SK-N-SH treated with all-trans-retinoic acid at 6 μM for 48 hours (cell line): ENCODE data around the gene CGRRF1.

Source experiments
- BACH2 ChIP-seq: fragments of 250-450 bp; sonication (Bioruptor Pico); IDR thresholded peaks from 2 replicates; pipeline ENCODE4 v1.9.0; 2021; ENCODE audit warnings: mild to moderate bottlenecking, borderline replicate concordance
- CSRNP3 ChIP-seq: fragments of 250-450 bp; sonication (Bioruptor Pico); IDR thresholded peaks from 2 replicates; pipeline ENCODE4 v1.5.1; 2021; ENCODE audit warnings: mild to moderate bottlenecking, moderate library complexity
- GLIS3 ChIP-seq: fragments of 250-450 bp; sonication (Bioruptor Pico); IDR thresholded peaks from 2 replicates; pipeline ENCODE4 v1.5.0; 2020; ENCODE audit warnings: mild to moderate bottlenecking, moderate library complexity
- PATZ1 ChIP-seq: fragments of 250-450 bp; sonication (Bioruptor Pico); IDR thresholded peaks from 2 replicates; pipeline ENCODE4 v1.8.0; 2020; ENCODE audit warnings: mild to moderate bottlenecking, moderate library complexity, borderline replicate concordance
- PPARA ChIP-seq: fragments of 250-450 bp; sonication (Bioruptor Pico); IDR thresholded peaks from 2 replicates; pipeline ENCODE4 v1.5.0; 2020; ENCODE audit warnings: mild to moderate bottlenecking, borderline replicate concordance
- RARB ChIP-seq: fragments of 250-450 bp; sonication (Bioruptor Pico); IDR thresholded peaks from 2 replicates; pipeline ENCODE4 v1.8.0; 2021; ENCODE audit warnings: mild to moderate bottlenecking, moderate library complexity
- SNAI2 ChIP-seq: fragments of 250-450 bp; sonication (Bioruptor Pico); IDR thresholded peaks from 2 replicates; pipeline ENCODE4 v1.5.0; 2020; ENCODE audit warnings: mild to moderate bottlenecking, moderate library complexity
- ZC3H10 ChIP-seq: fragments of 250-450 bp; sonication (Bioruptor Pico); IDR thresholded peaks from 2 replicates; pipeline ENCODE4 v1.5.1; 2021; ENCODE audit warnings: mild to moderate bottlenecking, moderate library complexity
- ZNF70 ChIP-seq: fragments of 450-650 bp; formaldehyde crosslinking; IDR thresholded peaks from 2 replicates; pipeline ENCODE4 v1.5.0; 2020; ENCODE audit warnings: mild to moderate bottlenecking, moderate library complexity
- TF ChIP-seq, protein P1 (sequence below): fragments of 250-450 bp; sonication (Bioruptor Pico); IDR thresholded peaks from 2 replicates; pipeline ENCODE4 v1.5.1; 2020; ENCODE audit warnings: low read depth, mild to moderate bottlenecking, moderate library complexity

DNA sequence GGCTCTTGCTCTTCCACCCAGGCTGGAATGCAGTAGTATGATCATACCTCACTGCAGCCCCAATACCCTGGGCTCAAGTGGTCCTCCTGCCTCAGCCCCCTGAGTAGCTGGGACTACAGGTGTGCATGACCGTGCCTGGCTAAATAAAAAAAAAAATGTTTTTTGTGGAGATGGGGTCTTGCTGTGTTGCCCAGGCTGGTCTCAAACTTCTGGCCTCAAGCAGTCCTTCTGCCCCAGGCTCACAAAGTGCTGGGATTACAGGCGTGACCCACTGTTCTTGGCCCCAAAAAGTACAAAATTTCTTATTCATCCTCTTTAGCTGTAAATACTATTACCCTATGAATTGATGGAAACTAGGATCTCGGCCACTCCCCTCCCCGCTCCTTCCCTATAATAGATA is 14.7 kb downstream of the CGRRF1 start:
- no peak for TF ChIP-seq CSRNP3 (CRISPR knock-in tag)
- TF ChIP-seq, protein P1, sequence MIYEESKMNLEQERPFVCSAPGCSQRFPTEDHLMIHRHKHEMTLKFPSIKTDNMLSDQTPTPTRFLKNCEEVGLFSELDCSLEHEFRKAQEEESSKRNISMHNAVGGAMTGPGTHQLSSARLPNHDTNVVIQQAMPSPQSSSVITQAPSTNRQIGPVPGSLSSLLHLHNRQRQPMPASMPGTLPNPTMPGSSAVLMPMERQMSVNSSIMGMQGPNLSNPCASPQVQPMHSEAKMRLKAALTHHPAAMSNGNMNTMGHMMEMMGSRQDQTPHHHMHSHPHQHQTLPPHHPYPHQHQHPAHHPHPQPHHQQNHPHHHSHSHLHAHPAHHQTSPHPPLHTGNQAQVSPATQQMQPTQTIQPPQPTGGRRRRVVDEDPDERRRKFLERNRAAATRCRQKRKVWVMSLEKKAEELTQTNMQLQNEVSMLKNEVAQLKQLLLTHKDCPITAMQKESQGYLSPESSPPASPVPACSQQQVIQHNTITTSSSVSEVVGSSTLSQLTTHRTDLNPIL (CRISPR knock-in tag): no peak
- no peak for TF ChIP-seq ZC3H10 (CRISPR knock-in tag)
- no peak for TF ChIP-seq SNAI2
- TF ChIP-seq GLIS3 (CRISPR knock-in tag): no peak
- TF ChIP-seq PPARA (CRISPR knock-in tag): no peak
- no peak for TF ChIP-seq BACH2
- TF ChIP-seq ZNF70 (CRISPR knock-in tag): no peak
- TF ChIP-seq PATZ1 (CRISPR knock-in tag): no peak
- no peak for TF ChIP-seq RARB (CRISPR knock-in tag)
